Neural progenitor cell (in vitro differentiated cells): Measurements from ENCODE around the gene ANKRD62. TPM values are rescaled to one million over a fixed set of nuclear protein-coding genes. Genes with fewer than 3 reads are reported as not detected.

Source experiments
- DNase-seq: peaks from one replicate; pipeline ENCODE4 v3.0.0-alpha.2; 2016; ENCODE audit warnings: low spot score
- H2AFZ ChIP-seq: fragments of 200-600 bp; sonication (generic); replicated peaks from 2 replicates; pipeline ENCODE4 v1.6.1; 2016; ENCODE audit warnings: antibody characterized with exemption
- H3F3A ChIP-seq: fragments of 200-600 bp; sonication (generic); 2 replicates; pipeline ENCODE4 v1.6.1; 2016; ENCODE audit warnings: antibody characterized with exemption, low read depth
- H3K27ac ChIP-seq: fragments of 200-600 bp; sonication (generic); 2 replicates; pipeline ENCODE4 v1.5.1; 2016; ENCODE audit warnings: mild to moderate bottlenecking
- H3K27me3 ChIP-seq: fragments of 200-600 bp; sonication (generic); 2 replicates; pipeline ENCODE4 v1.6.1; 2016; ENCODE audit warnings: mild to moderate bottlenecking, moderate library complexity
- H3K36me3 ChIP-seq: fragments of 200-600 bp; sonication (generic); 2 replicates; pipeline ENCODE4 v1.5.1; 2016
- H3K4me1 ChIP-seq: fragments of 200-600 bp; sonication (generic); 2 replicates; pipeline ENCODE4 v1.6.1; 2016; ENCODE audit warnings: mixed run types
- H3K4me2 ChIP-seq: fragments of 200-600 bp; sonication (generic); 2 replicates; pipeline ENCODE4 v1.6.1; 2016
- H3K4me3 ChIP-seq: fragments of 200-600 bp; sonication (generic); 2 replicates; pipeline ENCODE4 v1.5.1; 2016
- H3K79me2 ChIP-seq: fragments of 200-600 bp; sonication (generic); 2 replicates; pipeline ENCODE4 v1.6.1; 2016; ENCODE audit warnings: low read depth
- H3K9ac ChIP-seq: fragments of 200-600 bp; sonication (generic); 2 replicates; pipeline ENCODE4 v1.6.1; 2016
- H3K9me3 ChIP-seq: fragments of 200-600 bp; sonication (generic); 2 replicates; pipeline ENCODE4 v1.5.1; 2016; ENCODE audit warnings: low read depth
- H4K20me1 ChIP-seq: fragments of 200-600 bp; sonication (generic); 2 replicates; pipeline ENCODE4 v1.6.1; 2016; ENCODE audit warnings: low read depth
- H3K27ac Mint-ChIP-seq: 3 replicates; pipeline ENCODE4 v1.8.0; 2021; ENCODE audit warnings: mixed read lengths
- H3K27me3 Mint-ChIP-seq: 2 replicates; pipeline ENCODE4 v1.8.0; 2022; ENCODE audit warnings: low read depth, mild to moderate bottlenecking, inconsistent platforms, moderate library complexity, mixed read lengths; ENCODE audit not compliant: insufficient read depth
- H3K36me3 Mint-ChIP-seq: 3 replicates; pipeline ENCODE4 v1.8.0; 2021; ENCODE audit warnings: mixed read lengths
- H3K4me1 Mint-ChIP-seq: 3 replicates; pipeline ENCODE4 v1.8.0; 2021; ENCODE audit warnings: mixed read lengths
- H3K4me3 Mint-ChIP-seq: 3 replicates; pipeline ENCODE4 v1.8.0; 2021; ENCODE audit warnings: mild to moderate bottlenecking, moderate library complexity, mixed read lengths
- H3K9me3 Mint-ChIP-seq: 3 replicates; pipeline ENCODE4 v1.8.0; 2020; ENCODE audit warnings: mixed read lengths
- CTCF ChIP-seq: fragments of 200-600 bp; sonication (generic); IDR thresholded peaks from 2 replicates; pipeline ENCODE4 v1.5.1; 2017; ENCODE audit warnings: antibody characterized with exemption, mild to moderate bottlenecking
- EZH2 ChIP-seq: fragments of 200-600 bp; sonication (generic); IDR thresholded peaks from 2 replicates; pipeline ENCODE4 v1.6.1; 2017; ENCODE audit warnings: antibody characterized with exemption, mild to moderate bottlenecking, moderate library complexity
- EZH2phosphoT487 ChIP-seq: fragments of 200-600 bp; sonication (generic); IDR thresholded peaks from 2 replicates; pipeline ENCODE4 v1.6.1; 2017; ENCODE audit warnings: antibody characterized with exemption
- total RNA-seq: library from RNA; depleted of rRNA; stranded (reverse); fragments of >200 nt; gene quantifications from 2 replicates; pipeline ENCODE4 v1.2.3, GENCODE V29; 2015; ENCODE audit warnings: low replicate concordance

ANKRD62 gene
- total RNA-seq, 1 donor from 2014 or later = not detected

GRCh38 chr18:12155996-12156395 lies 62.4 kb downstream of the ANKRD62 start:
- H3F3A ChIP-seq = no peaks in the 10 kb centered on the region
- Mint-ChIP-seq H3K4me1 (peaks cover 14% of the 10 kb centered on the region), H3K27me3 (no peaks in the 10 kb centered on the region), H3K36me3 (no peaks in the 10 kb centered on the region), H3K27ac (no peak overlapping the region), H3K4me3 (no peak overlapping the region), H3K9me3 (no peaks in the 10 kb centered on the region)
- TF ChIP-seq EZH2phosphoT487 (no peak), CTCF (no peak), EZH2 (no peak)
- H3K4me2 ChIP-seq = no peak overlapping the region
- no peak overlapping the region for H3K27ac ChIP-seq
- no peaks in the 10 kb centered on the region for H3K36me3 ChIP-seq
- no peaks in the 10 kb centered on the region for H3K79me2 ChIP-seq
- H4K20me1 ChIP-seq = no peaks in the 10 kb centered on the region
- H3K4me1 ChIP-seq = no peaks in the 10 kb centered on the region
- H3K27me3 ChIP-seq = no peaks in the 10 kb centered on the region
- no peak overlapping the region for H3K9ac ChIP-seq
- no peak overlapping the region for H2AFZ ChIP-seq
- DNase-seq = no peak
- no peaks in the 10 kb centered on the region for H3K9me3 ChIP-seq
- no peak overlapping the region for H3K4me3 ChIP-seq

GRCh38 chr18:12159446-12159845 lies 65.8 kb downstream of the ANKRD62 start:
- Histone ChIP-seq H2AFZ (no peak overlapping the region), H3K9me3 (no peaks in the 10 kb centered on the region)

GRCh38 chr18:12162786-12163185 lies 69.1 kb downstream of the ANKRD62 start:
- no peak for TF ChIP-seq EZH2
- no peak for TF ChIP-seq EZH2phosphoT487
- no peak for TF ChIP-seq CTCF
- Mint-ChIP-seq H3K4me1 (peaks cover 14% of the 10 kb centered on the region), H3K27me3 (peaks cover 4% of the 10 kb centered on the region)

More at GRCh38 chr18:12159446-12159845, 65.8 kb downstream of the ANKRD62 start:
- Histone ChIP-seq H3F3A (no peaks in the 10 kb centered on the region), H3K27me3 (no peaks in the 10 kb centered on the region), H3K4me3 (no peak overlapping the region), H3K36me3 (no peaks in the 10 kb centered on the region), H3K4me1 (no peaks in the 10 kb centered on the region), H3K9ac (no peak overlapping the region), H3K4me2 (no peak overlapping the region), H4K20me1 (no peaks in the 10 kb centered on the region), H3K27ac (no peak overlapping the region), H3K79me2 (no peaks in the 10 kb centered on the region)
- peaks cover 14% of the 10 kb centered on the region for H3K4me1 Mint-ChIP-seq
- peaks cover 2% of the 10 kb centered on the region for H3K9me3 Mint-ChIP-seq
- H3K27ac Mint-ChIP-seq = no peak overlapping the region
- TF ChIP-seq EZH2phosphoT487 (no peak), CTCF (no peak), EZH2 (no peak)
- peaks cover 4% of the 10 kb centered on the region for H3K27me3 Mint-ChIP-seq
- no peak for DNase-seq
- H3K4me3 Mint-ChIP-seq = no peak overlapping the region
- no peaks in the 10 kb centered on the region for H3K36me3 Mint-ChIP-seq

More at GRCh38 chr18:12162786-12163185, 69.1 kb downstream of the ANKRD62 start:
- Mint-ChIP-seq H3K27ac (no peak overlapping the region), H3K36me3 (no peaks in the 10 kb centered on the region), H3K4me3 (no peak overlapping the region), H3K9me3 (peaks cover 4% of the 10 kb centered on the region)
- H2AFZ ChIP-seq = no peak overlapping the region
- no peaks in the 10 kb centered on the region for H3K9me3 ChIP-seq
- H3F3A ChIP-seq = no peaks in the 10 kb centered on the region
- H3K27ac ChIP-seq = no peak overlapping the region
- no peaks in the 10 kb centered on the region for H3K4me1 ChIP-seq
- no peak overlapping the region for H3K9ac ChIP-seq
- no peak overlapping the region for H3K4me3 ChIP-seq
- no peaks in the 10 kb centered on the region for H3K27me3 ChIP-seq
- H4K20me1 ChIP-seq = no peaks in the 10 kb centered on the region
- H3K79me2 ChIP-seq = no peaks in the 10 kb centered on the region
- H3K4me2 ChIP-seq = no peak overlapping the region
- no peaks in the 10 kb centered on the region for H3K36me3 ChIP-seq
- no peak for DNase-seq
